Stomach smooth muscle (tissue), 2 donors: ENCODE results near the gene COL4A2.

Experiments used
- H3K27ac ChIP-seq: one replicate; pipeline ENCODE4 v1.7.0; 2013; ENCODE audit warnings: mild to moderate bottlenecking, low read length, inconsistent platforms
- H3K27me3 ChIP-seq, 2 donors: one replicate each; pipeline ENCODE4 v1.7.0; 2013; ENCODE audit warnings: low read length in 2 of 2; ENCODE audit not compliant: insufficient read depth in 2 of 2, control insufficient read depth in 1 of 2
- H3K36me3 ChIP-seq, 2 donors: one replicate each; pipeline ENCODE4 v1.7.0; 2013; ENCODE audit warnings: low read length in 2 of 2; ENCODE audit not compliant: control insufficient read depth in 2 of 2, insufficient read depth in 2 of 2
- H3K4me1 ChIP-seq: one replicate; pipeline ENCODE4 v1.7.0; 2013; ENCODE audit warnings: low read length; ENCODE audit not compliant: control insufficient read depth, insufficient read depth
- H3K4me3 ChIP-seq, 2 donors: one replicate each; pipeline ENCODE4 v1.7.0; 2013; ENCODE audit warnings: low read length in 2 of 2
- H3K9ac ChIP-seq, 2 donors: one replicate each; pipeline ENCODE4 v1.7.0; 2013; ENCODE audit warnings: low read length in 2 of 2, mild to moderate bottlenecking in 1 of 2
- H3K9me3 ChIP-seq, 2 donors: one replicate each; pipeline ENCODE4 v1.7.0; 2013; ENCODE audit warnings: low read length in 2 of 2; ENCODE audit not compliant: control insufficient read depth in 2 of 2
- donor health status: healthy.
- donor health status: Pancreatic carcinoma.

COL4A2 gene

DNA sequence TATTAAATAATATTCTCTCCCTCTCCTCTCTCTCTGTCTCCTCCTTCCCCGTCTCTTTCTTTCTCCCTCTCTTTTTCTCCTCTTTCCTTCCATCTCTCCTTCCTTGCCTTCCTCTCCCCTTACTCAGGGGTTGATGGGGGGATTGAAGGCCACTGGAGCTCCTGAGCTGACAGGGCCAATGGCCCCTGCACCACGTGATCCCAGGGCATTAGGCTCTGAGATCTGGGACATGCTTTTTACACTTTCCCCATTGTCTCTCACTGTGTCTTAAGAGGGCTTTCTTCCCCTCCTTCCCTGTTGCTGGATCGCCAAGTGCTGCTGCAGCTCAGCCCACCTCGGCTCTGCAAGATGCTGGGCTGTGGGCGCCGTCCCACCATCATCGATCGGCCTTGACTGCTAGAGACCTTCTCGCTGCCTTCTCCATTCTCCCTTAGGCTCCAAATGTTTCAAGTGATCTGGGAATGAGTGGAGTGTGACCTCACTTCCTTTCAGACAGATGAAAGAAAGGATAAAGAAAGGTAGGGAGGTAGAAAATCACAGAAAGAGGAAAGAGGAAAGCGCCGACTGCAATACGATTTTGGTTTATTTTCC lies 42.3 kb upstream of the COL4A2 start:
- H3K4me1 ChIP-seq = peaks cover 58% of the 10 kb centered on the region
- H3K36me3 ChIP-seq = no peaks in the 10 kb centered on the region
- H3K9me3 ChIP-seq = no peaks in the 10 kb centered on the region
- H3K27ac ChIP-seq = peak overlapping the region; percentile 2
- no peaks in the 10 kb centered on the region for H3K27me3 ChIP-seq
- H3K9ac ChIP-seq = peak overlapping the region in 1 of 2 donors; percentile 24
- no peak overlapping the region for H3K4me3 ChIP-seq

DNA sequence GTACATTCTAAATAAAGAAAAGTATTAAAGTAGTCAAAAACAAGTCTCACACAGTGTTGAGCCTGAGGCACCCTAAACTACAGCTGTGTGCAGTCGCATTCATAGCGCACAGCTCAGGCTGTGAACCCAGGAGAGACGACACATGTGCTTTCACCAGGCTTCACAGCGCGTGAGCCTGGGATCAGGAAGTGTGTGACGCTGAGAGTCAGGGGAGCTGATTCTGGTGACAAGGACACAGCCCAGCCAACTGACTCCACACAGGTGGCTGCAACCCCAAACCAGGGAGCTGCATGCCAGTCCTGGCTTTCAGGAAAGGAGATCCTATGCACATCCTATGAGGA lies 41.8 kb upstream of the COL4A2 start:
- Histone ChIP-seq H3K4me3 (no peak overlapping the region), H3K9ac (no peak overlapping the region), H3K27me3 (no peaks in the 10 kb centered on the region), H3K36me3 (no peaks in the 10 kb centered on the region), H3K27ac (peak overlapping the region; percentile 2), H3K4me1 (peaks cover 59% of the 10 kb centered on the region), H3K9me3 (no peaks in the 10 kb centered on the region)

DNA sequence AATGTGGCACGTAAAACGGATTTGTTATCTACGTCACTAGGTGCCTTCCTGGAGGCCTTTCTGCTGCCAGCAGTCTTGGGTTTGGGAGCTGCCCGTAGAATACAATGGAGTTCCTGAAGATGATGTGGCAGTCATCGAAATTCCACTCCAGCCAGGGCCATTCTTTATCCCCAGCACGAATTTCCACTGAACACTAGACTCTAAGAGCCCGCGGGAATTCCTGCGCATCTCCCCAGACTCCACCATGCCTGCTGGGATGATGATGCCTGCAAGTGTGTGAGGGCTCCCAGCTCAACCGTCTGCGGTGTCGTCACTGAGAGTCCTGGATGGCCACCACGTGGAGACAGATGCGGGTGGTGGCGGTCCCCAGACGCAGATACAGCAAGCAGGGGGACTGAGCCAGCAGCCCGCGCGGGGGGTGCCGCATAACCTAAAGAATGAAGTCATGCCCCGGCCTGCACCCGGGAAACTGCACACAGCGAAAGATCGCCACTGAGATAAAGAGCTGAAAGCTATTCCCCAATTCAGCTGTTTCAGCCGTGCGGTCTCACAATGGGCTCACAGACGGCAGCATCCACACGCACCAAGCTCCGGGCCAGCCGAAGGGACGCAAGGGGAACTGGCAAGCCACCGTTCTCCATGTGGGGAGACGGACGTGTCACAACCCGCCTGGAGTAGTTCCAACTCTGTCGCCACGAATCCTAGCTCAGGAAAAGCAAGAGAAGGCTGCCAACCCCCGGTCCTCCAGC lies 41.2 kb upstream of the COL4A2 start:
- no peak overlapping the region for H3K4me3 ChIP-seq
- H3K9me3 ChIP-seq = no peaks in the 10 kb centered on the region
- peaks cover 64% of the 10 kb centered on the region for H3K4me1 ChIP-seq
- no peak overlapping the region for H3K9ac ChIP-seq
- peak overlapping the region; percentile 2 for H3K27ac ChIP-seq
- no peaks in the 10 kb centered on the region for H3K27me3 ChIP-seq
- H3K36me3 ChIP-seq = no peaks in the 10 kb centered on the region

DNA sequence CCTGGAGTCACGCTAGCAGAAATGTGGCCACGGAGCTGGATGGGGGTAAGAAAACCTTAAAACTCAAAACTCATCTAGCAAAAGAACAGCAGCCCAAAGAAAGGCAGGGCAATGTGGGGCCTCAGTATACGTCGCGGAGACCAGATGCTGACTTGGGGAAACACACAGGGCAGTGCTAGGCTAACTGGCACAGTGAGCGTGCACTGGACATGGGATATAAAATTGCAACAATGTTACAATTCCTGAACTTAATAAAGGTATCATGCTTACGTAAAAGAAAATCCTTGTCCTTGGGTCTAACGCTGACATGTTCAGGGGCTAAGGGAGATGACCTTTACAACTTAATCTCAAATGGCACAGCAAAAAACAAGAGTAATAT lies 40.7 kb upstream of the COL4A2 start:
- no peak overlapping the region for H3K4me3 ChIP-seq
- H3K9ac ChIP-seq = no peak overlapping the region
- H3K4me1 ChIP-seq = peaks cover 66% of the 10 kb centered on the region
- no peaks in the 10 kb centered on the region for H3K36me3 ChIP-seq
- peak overlapping the region; percentile 2 for H3K27ac ChIP-seq
- no peaks in the 10 kb centered on the region for H3K9me3 ChIP-seq
- H3K27me3 ChIP-seq = no peaks in the 10 kb centered on the region

DNA sequence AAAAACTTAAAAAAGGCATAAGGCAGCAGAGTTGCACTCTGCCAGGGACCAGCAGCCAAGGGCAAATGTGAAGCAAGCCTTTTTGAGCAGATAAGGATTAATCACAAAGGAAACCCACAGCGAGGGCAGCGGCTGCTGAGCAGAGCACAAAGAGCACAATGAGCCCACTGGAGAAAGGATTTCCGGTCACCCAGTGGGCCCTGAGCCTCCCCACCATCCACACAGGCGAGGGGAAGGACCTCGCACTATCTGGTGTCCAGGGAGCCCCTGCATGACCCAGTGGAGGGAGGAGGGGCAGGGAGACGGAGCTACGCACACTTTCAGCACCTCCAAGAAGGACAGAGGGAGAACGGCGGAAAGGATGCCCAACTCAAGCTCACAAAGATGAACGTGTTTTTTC lies 40.1 kb upstream of the COL4A2 start:
- no peak overlapping the region for H3K9ac ChIP-seq
- H3K36me3 ChIP-seq = peaks cover 0 to 2% of the 10 kb centered on the region in 2 donors
- H3K27ac ChIP-seq = no peak overlapping the region
- no peak overlapping the region for H3K4me3 ChIP-seq
- H3K9me3 ChIP-seq = no peaks in the 10 kb centered on the region
- peaks cover 62% of the 10 kb centered on the region for H3K4me1 ChIP-seq
- no peaks in the 10 kb centered on the region for H3K27me3 ChIP-seq

DNA sequence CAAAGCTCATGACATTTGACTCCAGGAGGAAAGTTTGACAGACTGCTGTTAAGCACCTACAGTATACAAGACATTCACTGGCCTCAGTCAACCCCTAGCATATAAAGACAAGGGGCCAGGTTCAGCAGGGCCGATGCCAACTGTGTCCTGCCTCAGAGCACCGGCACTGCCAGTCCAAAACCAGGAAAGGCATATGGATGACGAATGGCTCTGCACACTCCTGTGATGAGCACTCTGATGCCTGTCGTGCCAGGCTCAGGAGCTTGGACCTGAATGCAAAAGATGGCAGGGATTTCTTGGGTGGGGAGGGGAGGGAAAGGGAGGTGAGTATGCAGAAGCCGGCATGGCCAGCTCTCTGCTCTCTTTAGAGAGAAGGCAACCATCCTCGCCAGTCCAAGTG lies 39.0 kb upstream of the COL4A2 start:
- peak overlapping the region; percentile 24 for H3K27ac ChIP-seq
- H3K9ac ChIP-seq = no peak overlapping the region
- H3K4me1 ChIP-seq = peaks cover 51% of the 10 kb centered on the region

DNA sequence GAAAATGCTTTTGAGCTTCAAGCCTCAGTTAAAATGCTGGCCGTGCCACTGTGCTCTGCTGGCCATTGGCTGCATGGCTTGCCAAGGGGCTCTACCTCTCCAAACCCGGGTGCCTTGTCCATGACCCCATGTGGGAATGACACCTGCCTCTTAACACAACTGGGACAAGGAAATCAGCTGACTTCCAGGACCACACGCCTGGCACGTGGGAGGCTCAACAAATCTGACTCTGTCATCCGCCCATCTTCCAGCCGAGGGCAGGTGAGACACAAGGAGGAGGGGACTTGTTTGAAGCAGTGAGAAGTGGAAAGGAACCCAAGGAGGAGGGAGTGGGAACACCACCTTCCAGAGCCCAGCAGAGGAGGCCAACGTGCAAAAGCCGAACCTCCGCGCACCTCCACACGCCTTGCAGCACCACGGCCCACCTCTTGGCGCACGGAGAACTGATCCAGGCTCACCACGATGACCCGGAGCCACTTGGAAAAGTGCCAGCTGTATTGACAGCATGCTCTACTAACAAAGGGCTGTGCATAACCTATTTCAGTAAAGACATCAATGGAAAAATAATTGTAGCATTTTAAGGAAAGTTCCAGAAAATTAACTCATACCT lies 38.4 kb upstream of the COL4A2 start:
- Histone ChIP-seq H3K4me1 (peaks cover 49% of the 10 kb centered on the region), H3K36me3 (peaks cover 2 to 8% of the 10 kb centered on the region in 2 donors), H3K9me3 (no peaks in the 10 kb centered on the region), H3K9ac (no peak overlapping the region), H3K4me3 (no peak overlapping the region), H3K27me3 (no peaks in the 10 kb centered on the region), H3K27ac (peak overlapping the region; percentile 24)

More for the DNA sequence above, 39.0 kb upstream of the COL4A2 start:
- Histone ChIP-seq H3K36me3 (peaks cover 2% of the 10 kb centered on the region in 2 donors), H3K27me3 (no peaks in the 10 kb centered on the region), H3K4me3 (peak overlapping the region in 1 of 2 donors; percentile 22), H3K9me3 (no peaks in the 10 kb centered on the region)

DNA sequence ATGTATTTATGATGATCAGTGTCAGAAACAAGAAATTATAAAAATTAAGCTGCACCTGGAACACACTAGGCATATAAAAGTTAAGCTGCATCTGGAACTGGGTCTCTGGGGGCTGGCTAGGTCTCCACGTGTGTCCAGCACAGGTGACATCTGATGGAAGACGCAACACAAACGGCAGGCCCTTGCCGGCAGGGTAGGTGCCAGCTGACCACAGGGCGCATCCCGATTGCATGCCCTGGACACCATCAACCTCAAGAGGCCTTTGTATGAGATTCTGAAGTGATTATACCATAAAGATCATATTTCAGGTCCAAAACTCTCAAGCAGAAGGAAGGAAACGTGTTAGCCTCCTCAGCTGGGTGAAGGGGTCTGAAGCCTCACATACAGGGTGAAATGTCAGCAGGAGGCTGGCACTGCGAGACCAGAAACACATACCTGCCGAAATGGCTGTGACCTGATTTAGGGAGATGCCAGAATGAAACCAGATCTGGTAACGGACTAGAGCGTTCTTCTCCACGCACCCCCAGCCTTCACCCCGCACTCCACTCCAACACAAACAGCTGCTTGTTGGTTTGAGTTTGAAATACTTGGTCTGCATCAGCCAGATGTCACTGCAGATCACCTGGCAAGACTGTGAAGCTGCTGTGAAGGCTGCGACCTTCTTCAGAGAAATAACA lies 37.4 kb upstream of the COL4A2 start:
- Histone ChIP-seq H3K9me3 (no peaks in the 10 kb centered on the region), H3K27ac (peak overlapping the region; percentile 24), H3K4me1 (peaks cover 45% of the 10 kb centered on the region), H3K9ac (no peak overlapping the region), H3K4me3 (peak overlapping the region in 1 of 2 donors; percentile 40), H3K36me3 (peaks cover 2 to 8% of the 10 kb centered on the region in 2 donors), H3K27me3 (no peaks in the 10 kb centered on the region)

DNA sequence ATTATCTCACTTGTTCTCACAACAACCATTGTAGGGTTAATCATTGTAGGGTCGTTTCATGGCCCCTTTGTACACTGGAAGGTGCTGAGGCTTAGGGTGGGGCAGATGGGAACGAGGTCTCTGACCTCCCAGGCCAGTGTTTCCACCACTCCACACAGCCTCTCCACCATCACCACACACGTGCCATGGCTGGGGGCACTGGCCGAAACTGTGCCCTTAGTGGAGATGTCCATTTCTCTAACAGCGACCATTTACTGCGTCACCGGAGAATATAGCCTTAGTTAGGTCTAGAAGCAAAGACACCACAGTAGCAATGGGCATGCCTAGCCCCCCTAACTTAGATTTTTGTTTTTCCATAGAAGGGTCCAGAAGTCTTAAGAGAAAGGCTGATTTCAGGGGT lies 36.6 kb upstream of the COL4A2 start:
- H3K4me1 ChIP-seq = peaks cover 47% of the 10 kb centered on the region
- no peaks in the 10 kb centered on the region for H3K9me3 ChIP-seq
- peak overlapping the region; percentile 37 for H3K27ac ChIP-seq
- no peak overlapping the region for H3K9ac ChIP-seq
- H3K27me3 ChIP-seq = no peaks in the 10 kb centered on the region
- peaks cover 2 to 8% of the 10 kb centered on the region in 2 donors for H3K36me3 ChIP-seq
- no peak overlapping the region for H3K4me3 ChIP-seq

DNA sequence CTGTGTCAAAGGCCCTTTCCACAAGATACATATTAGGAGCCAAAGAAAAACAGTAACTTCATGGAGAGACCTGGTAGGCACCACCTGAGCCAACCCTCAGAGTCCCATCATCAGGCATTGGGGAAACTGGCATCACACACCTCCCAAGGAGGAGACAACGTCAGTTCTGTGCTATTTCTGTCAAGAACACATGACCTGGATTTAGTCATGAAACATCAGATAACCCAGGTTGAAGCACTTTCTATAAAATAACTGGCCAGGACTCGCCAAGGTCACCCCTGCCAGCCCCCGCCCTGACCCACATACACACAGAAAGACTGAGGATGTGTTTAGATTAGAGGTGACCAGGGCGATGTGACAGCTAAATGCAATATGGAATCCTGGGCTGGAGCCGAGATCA lies 35.8 kb upstream of the COL4A2 start:
- peaks cover 48% of the 10 kb centered on the region for H3K4me1 ChIP-seq
- H3K9me3 ChIP-seq = no peaks in the 10 kb centered on the region
- no peak overlapping the region for H3K9ac ChIP-seq
- H3K4me3 ChIP-seq = no peak overlapping the region
- peak overlapping the region; percentile 37 for H3K27ac ChIP-seq
- peaks cover 2 to 8% of the 10 kb centered on the region in 2 donors for H3K36me3 ChIP-seq
- no peaks in the 10 kb centered on the region for H3K27me3 ChIP-seq
